GM10266 (cell line): ENCODE data around the gene PRPF18.

ENCODE experiments used
- DNase-seq: peaks from one replicate; pipeline ENCODE4 v3.0.0; 2012; ENCODE audit errors: extremely low spot score
- CTCF ChIP-seq: IDR thresholded peaks from 2 replicates; pipeline ENCODE4 v1.5.1; 2012; ENCODE audit warnings: mild to moderate bottlenecking, low read depth; ENCODE audit not compliant: control insufficient read depth, insufficient read depth; ENCODE audit errors: missing control alignments

Gene PRPF18

GRCh38 chr10:13658264-13658663 is 71.5 kb downstream of the PRPF18 start:
- DNase-seq, result no peak
- no peak for TF ChIP-seq CTCF

- no peak for TF ChIP-seq CTCF
- no peak for DNase-seq
Observed at GRCh38 chr10:13658871-13659685, 72.3 kb downstream of the PRPF18 start.

- TF ChIP-seq CTCF, result peak; percentile 91
- peak; percentile 86 for DNase-seq
Observed at GRCh38 chr10:13659887-13660550, 73.3 kb downstream of the PRPF18 start.

- TF ChIP-seq CTCF, result no peak
- DNase-seq, result no peak
Observed at GRCh38 chr10:13660551-13660920, 73.8 kb downstream of the PRPF18 start.

- TF ChIP-seq CTCF, result no peak
- no peak for DNase-seq
Observed at GRCh38 chr10:13661256-13661655, 74.5 kb downstream of the PRPF18 start.

- TF ChIP-seq CTCF, result no peak
- DNase-seq, result no peak
Observed at GRCh38 chr10:13665516-13666262, 78.9 kb downstream of the PRPF18 start.
